GM19193 (cell line): ENCODE results near the gene HHIP.

Experiments
- POLR2A ChIP-seq: IDR thresholded peaks from 4 replicates; pipeline ENCODE4 v1.6.1; 2011; ENCODE audit not compliant: insufficient read depth, insufficient read length; ENCODE audit errors: extremely low read depth

The HHIP gene

GRCh38 chr4:144650311-144651005 is 4.5 kb downstream of the HHIP start:
- no peak for TF ChIP-seq POLR2A

DNA sequence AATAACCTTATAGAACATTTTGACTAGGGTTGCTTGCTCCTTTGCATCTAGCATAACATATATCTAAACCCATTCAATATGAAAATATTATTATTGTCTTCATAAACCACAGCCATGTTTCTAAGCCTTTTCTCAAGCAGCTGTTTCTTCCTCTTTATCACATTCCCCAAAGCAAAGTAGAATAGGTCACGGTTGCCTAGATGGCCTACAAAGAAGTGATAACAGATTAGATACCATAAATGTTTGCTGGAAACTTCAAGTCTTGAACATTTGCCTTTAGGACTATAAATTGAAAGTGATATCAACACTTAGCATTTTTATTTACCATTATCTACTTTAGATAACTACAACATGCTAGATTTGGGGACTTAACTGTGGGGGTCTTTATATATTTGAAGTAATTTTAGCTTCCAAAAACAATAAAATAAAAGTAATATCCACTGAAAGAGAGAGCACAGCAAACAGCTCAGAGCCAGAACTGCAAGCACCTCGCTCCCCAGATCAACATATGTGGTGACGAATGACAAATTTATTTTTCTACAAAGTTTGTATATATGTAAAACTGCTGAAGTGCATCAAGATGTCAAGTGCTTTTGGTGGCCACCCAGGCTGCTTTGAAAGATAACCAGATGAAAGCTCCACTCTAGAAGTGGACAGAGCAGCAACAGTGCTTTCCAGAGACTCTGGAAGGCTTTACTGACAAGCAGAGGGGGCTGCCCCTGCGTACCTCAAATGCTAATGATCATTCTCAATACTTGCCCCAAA is 8.0 kb downstream of the HHIP start:
- no peak for TF ChIP-seq POLR2A

DNA sequence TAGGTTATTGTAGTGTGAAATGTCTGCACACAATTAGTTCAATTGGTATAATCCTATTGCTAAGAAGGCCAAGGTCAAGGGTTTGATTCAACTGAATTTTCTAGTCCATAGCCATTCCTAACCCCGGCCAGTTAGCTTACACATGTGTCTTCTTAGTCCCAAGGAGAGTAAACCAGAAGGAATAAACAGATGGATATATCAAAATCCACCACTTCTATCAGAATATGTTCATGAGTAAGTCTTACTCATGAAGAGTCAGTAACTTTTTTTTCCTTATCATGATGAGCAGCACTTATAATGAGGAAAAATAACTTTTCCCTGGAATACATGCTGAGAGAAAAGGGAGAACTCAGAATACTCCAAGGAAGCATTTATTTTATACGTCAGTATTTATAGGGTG is 9.5 kb downstream of the HHIP start:
- TF ChIP-seq POLR2A, result no peak

GRCh38 chr4:144656850-144657249 is 10.9 kb downstream of the HHIP start:
- TF ChIP-seq POLR2A, result no peak

DNA sequence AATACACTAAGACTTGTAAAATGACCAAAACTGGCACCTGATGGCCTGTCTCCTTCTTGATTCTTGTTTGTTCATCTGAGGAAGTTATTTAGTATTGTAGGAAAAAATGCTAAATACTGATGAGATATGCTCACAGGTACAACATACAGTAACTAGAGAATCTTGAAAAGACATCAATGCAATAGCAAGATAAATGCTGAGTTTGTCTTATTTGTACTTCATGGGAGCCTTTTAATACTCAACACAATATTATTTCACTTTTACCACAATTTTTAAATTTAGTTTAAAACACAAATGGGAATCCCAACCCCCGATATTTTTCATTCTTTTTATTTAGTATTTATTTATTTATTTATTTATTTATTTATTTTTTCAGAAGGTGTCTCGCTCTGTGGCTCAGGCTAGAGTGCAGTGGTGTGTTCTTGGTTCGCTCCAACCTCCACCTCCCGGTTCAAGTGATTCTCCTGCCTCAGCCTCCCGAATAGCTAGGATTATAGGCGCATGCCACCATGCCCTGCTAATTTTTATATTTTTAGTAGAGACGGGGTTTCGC is 12.1 kb downstream of the HHIP start:
- TF ChIP-seq POLR2A, result no peak

GRCh38 chr4:144658903-144659302 is 12.9 kb downstream of the HHIP start:
- TF ChIP-seq POLR2A, result no peak

DNA sequence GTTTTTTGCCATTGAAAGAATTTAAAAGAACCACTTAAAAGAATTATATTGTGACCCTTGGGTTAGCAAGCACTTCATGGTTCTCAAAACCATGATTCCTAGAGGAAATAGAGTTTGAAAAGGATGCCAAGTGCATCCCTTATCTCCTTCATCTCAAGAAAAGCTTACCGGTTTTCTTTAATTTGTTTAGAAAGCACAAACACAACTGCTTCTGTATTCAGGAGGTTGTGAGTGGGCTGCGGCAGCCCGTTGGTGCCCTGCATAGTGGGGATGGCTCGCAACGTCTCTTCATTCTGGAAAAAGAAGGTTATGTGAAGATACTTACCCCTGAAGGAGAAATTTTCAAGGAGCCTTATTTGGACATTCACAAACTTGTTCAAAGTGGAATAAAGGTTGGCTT is 13.5 kb downstream of the HHIP start:
- TF ChIP-seq POLR2A, result no peak

- TF ChIP-seq POLR2A, result no peak
These were observed 18.0 kb downstream of the HHIP start for GRCh38 chr4:144663834-144664475.

GRCh38 chr4:144666539-144667175 is 20.7 kb downstream of the HHIP start:
- no peak for TF ChIP-seq POLR2A

DNA sequence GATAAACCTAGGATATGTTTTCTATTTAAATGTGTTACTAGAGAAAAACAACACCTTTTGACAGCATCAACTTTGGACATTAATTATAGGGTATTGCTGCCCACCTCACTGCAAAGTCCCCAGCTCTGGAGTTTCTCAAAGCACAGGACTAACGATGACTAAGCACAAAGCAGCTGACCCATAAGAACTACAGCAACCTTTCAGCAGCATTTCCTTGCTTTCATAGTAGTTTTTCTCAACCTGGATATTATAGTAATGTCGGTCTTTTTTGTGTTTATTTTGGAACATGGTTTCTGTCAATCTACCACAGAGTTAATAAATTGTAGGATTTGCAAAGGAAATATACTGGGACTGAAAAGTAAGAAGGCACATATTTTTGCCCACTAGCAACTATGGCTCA is 21.5 kb downstream of the HHIP start:
- TF ChIP-seq POLR2A, result no peak

GRCh38 chr4:144670776-144671175 is 24.8 kb downstream of the HHIP start:
- no peak for TF ChIP-seq POLR2A

DNA sequence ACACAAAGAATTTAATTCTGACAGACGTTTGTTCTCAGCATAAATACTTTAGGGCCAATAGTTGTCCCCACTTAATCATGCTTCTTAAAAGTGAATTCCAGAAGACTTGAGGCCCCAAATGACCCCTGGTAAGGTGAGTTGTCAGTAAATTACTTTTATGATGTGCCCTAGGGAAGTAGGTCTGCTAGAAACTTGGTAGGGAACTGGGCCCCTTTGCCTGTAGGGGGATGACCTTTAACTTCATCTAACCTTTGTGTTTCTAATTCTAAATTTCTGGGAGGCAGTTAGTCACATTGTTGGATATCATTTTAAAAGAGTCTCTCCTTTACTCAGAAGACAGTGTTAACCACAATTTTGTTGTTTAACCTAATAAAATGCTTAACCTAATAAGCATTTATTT is 28.8 kb downstream of the HHIP start:
- no peak for TF ChIP-seq POLR2A

- no peak for TF ChIP-seq POLR2A
These were observed 35.9 kb downstream of the HHIP start for GRCh38 chr4:144681806-144682205.

GRCh38 chr4:144683516-144683915 is 37.6 kb downstream of the HHIP start:
- no peak for TF ChIP-seq POLR2A

- no peak for TF ChIP-seq POLR2A
These were observed 40.0 kb downstream of the HHIP start for GRCh38 chr4:144685911-144686310.
